Measurements from ENCODE around the gene EBF3. TPM values are rescaled to one million over a fixed set of nuclear protein-coding genes. Genes with fewer than 3 reads are reported as not detected.

Gene EBF3
- total RNA-seq, 4 donors from 2014 or later, result 5.5 to 10.4 (median 8.2) TPM

DNA sequence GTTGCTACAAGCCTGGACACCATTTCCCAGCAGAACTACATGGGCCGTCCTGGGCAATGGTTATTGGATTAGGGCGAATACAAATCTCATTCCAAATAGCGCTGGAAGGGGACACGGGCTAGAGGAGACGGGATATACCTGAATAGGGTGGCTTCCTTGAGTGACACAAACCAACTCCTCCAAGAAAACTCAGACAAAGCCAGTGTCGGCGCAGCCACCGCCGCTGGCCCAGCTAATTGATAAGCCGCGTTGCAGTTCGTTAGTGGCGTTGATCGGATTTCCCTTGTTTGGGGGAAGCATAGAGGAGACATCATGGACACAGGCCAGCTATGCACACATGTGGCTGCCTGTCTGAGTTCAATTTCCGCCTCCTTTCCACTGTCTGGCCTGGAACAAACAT, 55.7 kb downstream of the EBF3 start:
- no peak for DNase-seq
- H3K27ac ChIP-seq, result no peak overlapping the region
- H3K4me3 ChIP-seq, result no peak overlapping the region
- TF ChIP-seq, protein P1, sequence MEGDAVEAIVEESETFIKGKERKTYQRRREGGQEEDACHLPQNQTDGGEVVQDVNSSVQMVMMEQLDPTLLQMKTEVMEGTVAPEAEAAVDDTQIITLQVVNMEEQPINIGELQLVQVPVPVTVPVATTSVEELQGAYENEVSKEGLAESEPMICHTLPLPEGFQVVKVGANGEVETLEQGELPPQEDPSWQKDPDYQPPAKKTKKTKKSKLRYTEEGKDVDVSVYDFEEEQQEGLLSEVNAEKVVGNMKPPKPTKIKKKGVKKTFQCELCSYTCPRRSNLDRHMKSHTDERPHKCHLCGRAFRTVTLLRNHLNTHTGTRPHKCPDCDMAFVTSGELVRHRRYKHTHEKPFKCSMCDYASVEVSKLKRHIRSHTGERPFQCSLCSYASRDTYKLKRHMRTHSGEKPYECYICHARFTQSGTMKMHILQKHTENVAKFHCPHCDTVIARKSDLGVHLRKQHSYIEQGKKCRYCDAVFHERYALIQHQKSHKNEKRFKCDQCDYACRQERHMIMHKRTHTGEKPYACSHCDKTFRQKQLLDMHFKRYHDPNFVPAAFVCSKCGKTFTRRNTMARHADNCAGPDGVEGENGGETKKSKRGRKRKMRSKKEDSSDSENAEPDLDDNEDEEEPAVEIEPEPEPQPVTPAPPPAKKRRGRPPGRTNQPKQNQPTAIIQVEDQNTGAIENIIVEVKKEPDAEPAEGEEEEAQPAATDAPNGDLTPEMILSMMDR (IDR thresholded peaks at IDR 0.05 in 4 of 5, conservative IDR thresholded peaks at IDR 0.05 in 1 of 5), result no peak
- TF ChIP-seq POLR2A (IDR thresholded peaks at IDR 0.05), result no peak
- no peaks in the 10 kb centered on the region for H3K9me3 ChIP-seq
- no peaks in the 10 kb centered on the region for H3K27me3 ChIP-seq
- no peaks in the 10 kb centered on the region for H3K36me3 ChIP-seq
- ATAC-seq, result no peak
- H3K4me1 ChIP-seq, result no peaks in the 10 kb centered on the region
- in situ Hi-C loops (cut with MboI; ENCODE audit: low sequenced_read_pairs in 4 of 4) (no loop called here), intact Hi-C loops (cut with DNase I; ENCODE audit: low total_unique reads) (no loop called here)

DNA sequence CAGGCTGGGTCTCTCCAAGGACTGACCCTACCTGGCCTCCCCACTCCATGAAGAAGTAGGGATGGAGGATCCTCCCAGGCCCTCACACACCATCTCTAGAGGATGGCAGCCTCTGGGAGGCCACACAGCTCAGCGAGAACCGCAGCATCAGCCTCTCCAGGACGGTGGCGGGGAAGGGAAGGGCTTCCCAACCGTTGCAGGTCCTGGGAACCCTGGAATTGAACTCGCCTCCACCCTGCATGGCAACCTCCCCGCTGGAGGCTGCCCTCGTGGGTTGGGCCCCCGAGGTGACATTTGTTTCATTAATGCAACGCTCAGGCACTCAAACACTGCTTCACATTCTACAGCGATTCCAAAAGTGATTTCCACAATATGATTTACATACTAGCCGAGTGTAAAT, 58.5 kb downstream of the EBF3 start:
- DNase-seq (no peak), ATAC-seq (no peak)
- in situ Hi-C loops (cut with MboI; ENCODE audit: low sequenced_read_pairs in 4 of 4), result no loop called here
- Histone ChIP-seq H3K27me3 (no peaks in the 10 kb centered on the region), H3K4me1 (no peaks in the 10 kb centered on the region), H3K36me3 (no peaks in the 10 kb centered on the region), H3K4me3 (no peak overlapping the region), H3K9me3 (no peaks in the 10 kb centered on the region), H3K27ac (no peak overlapping the region)
- TF ChIP-seq, protein P1 (IDR thresholded peaks at IDR 0.05 in 4 of 5, conservative IDR thresholded peaks at IDR 0.05 in 1 of 5), result no peak
- TF ChIP-seq POLR2A (IDR thresholded peaks at IDR 0.05), result no peak
- intact Hi-C loops (cut with DNase I; ENCODE audit: low total_unique reads), result no loop called here

DNA sequence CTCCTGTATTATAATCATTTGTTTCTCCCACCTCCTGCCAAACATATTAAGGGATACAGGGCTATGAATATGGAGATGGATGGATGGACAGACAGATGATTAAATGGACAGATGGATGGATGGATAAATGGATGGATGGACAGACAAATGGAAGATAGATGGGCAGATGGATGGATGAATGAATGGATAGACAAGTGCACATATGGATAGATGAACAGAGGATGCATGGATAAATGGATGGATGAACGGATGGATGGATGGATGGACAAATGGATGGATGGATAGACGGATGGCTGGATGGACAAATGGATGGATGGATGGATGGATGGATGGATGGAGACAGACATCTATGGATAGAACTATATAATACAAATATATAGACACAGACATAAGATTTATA, 59.8 kb downstream of the EBF3 start:
- no peaks in the 10 kb centered on the region for H3K4me1 ChIP-seq
- in situ Hi-C loops (cut with MboI; ENCODE audit: low sequenced_read_pairs in 4 of 4) (no loop called here), intact Hi-C loops (cut with DNase I; ENCODE audit: low total_unique reads) (no loop called here)
- TF ChIP-seq, protein P1 (IDR thresholded peaks at IDR 0.05 in 4 of 5, conservative IDR thresholded peaks at IDR 0.05 in 1 of 5), result no peak
- TF ChIP-seq POLR2A (IDR thresholded peaks at IDR 0.05), result no peak
- no peak overlapping the region for H3K27ac ChIP-seq
- no peak for ATAC-seq
- no peak for DNase-seq
- no peak overlapping the region for H3K4me3 ChIP-seq
- no peaks in the 10 kb centered on the region for H3K27me3 ChIP-seq
- no peaks in the 10 kb centered on the region for H3K9me3 ChIP-seq
- H3K36me3 ChIP-seq, result no peaks in the 10 kb centered on the region

DNA sequence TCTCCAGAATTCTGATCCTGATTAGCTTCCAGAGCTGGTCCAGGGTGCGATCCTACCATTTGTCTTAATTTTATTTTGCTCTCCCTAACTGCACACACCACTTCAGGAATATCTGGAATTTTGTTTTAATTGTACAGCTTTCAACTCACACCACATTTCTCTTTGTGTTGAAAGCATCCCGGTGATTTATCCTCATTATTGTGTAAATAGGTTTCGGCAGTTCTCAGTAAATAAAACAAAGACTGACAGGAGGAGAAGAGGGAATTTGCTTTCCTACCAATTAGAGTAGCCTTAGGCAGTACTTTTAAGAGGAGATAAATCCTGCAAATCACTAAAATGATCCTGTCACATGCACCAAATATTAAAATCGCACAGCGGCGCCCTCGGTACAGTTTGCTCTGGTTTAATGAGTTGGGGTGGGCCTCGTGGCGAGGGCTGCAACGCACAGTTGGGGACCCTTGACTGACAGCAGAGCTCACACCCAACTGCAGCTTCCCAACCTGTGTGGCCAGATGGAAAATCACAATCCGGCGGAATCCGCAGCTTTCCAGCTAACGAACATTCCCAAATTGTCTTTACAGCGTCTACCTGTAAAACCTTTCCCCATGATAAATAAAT, 62.6 kb downstream of the EBF3 start:
- H3K27ac ChIP-seq, result no peak overlapping the region
- intact Hi-C loops (cut with DNase I; ENCODE audit: low total_unique reads), result no loop called here
- H3K9me3 ChIP-seq, result no peaks in the 10 kb centered on the region
- H3K27me3 ChIP-seq, result no peaks in the 10 kb centered on the region
- TF ChIP-seq POLR2A (IDR thresholded peaks at IDR 0.05), result no peak
- TF ChIP-seq, protein P1 (IDR thresholded peaks at IDR 0.05 in 4 of 5, conservative IDR thresholded peaks at IDR 0.05 in 1 of 5), result no peak
- no peak overlapping the region for H3K4me3 ChIP-seq
- no peak for ATAC-seq
- in situ Hi-C loops (cut with MboI; ENCODE audit: low sequenced_read_pairs in 4 of 4), result no loop called here
- no peaks in the 10 kb centered on the region for H3K36me3 ChIP-seq
- H3K4me1 ChIP-seq, result no peaks in the 10 kb centered on the region
- DNase-seq, result no peak

DNA sequence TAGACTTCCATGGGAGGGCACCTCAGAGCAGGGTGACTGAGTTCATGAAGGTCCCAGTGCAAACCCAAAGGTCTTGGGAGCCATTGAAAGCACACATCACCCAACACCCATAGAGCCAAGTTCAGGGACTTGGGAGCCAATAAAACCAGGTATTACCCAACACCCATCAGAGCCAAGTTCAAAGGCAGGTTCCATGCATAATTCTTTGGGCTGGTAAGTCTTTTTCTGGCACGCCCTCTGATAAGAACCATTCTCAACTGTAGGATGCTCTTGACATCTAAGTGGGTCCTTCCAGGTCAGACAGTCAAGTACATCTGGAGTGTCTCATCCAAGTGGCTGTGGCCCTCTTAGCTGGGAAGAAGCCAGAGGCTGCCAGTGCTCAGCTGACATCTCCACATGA, 63.2 kb downstream of the EBF3 start:
- DNase-seq (no peak), ATAC-seq (no peak)
- intact Hi-C loops (cut with DNase I; ENCODE audit: low total_unique reads) (no loop called here), in situ Hi-C loops (cut with MboI; ENCODE audit: low sequenced_read_pairs in 4 of 4) (no loop called here)
- Histone ChIP-seq H3K4me3 (no peak overlapping the region), H3K9me3 (no peaks in the 10 kb centered on the region), H3K27ac (no peak overlapping the region), H3K36me3 (no peaks in the 10 kb centered on the region), H3K27me3 (no peaks in the 10 kb centered on the region), H3K4me1 (no peaks in the 10 kb centered on the region)
- TF ChIP-seq, protein P1 (IDR thresholded peaks at IDR 0.05 in 4 of 5, conservative IDR thresholded peaks at IDR 0.05 in 1 of 5), result no peak
- TF ChIP-seq POLR2A (IDR thresholded peaks at IDR 0.05), result no peak

Measured in gastrocnemius medialis (tissue), 4 donors.